Type B pancreatic cell (in vitro differentiated cells): ENCODE data around the gene TAAR6. TPM values are rescaled to one million over a fixed set of nuclear protein-coding genes. Genes with fewer than 3 reads are reported as not detected.
"Not testable (repeated sequence)": the region's sequence is repeated elsewhere in the genome, so short reads cannot be mapped to it uniquely, and the experiment has no call there.

Source experiments
- DNase-seq: peaks from one replicate; pipeline ENCODE4 v3.0.0; 2021; ENCODE audit warnings: mixed read lengths; ENCODE audit not compliant: unreplicated experiment; ENCODE audit errors: extremely low spot score
- H3K27ac Mint-ChIP-seq: 2 replicates; pipeline ENCODE4 v1.8.0; 2021; ENCODE audit warnings: mild to moderate bottlenecking, mixed read lengths
- H3K27me3 Mint-ChIP-seq: 2 replicates; pipeline ENCODE4 v1.8.0; 2021; ENCODE audit warnings: mixed read lengths
- H3K36me3 Mint-ChIP-seq: 2 replicates; pipeline ENCODE4 v1.8.0; 2021; ENCODE audit warnings: mixed read lengths
- H3K4me1 Mint-ChIP-seq: one replicate; pipeline ENCODE4 v1.8.0; 2021; ENCODE audit warnings: mixed read lengths; ENCODE audit not compliant: unreplicated experiment
- H3K4me3 Mint-ChIP-seq: 2 replicates; pipeline ENCODE4 v1.8.0; 2021; ENCODE audit warnings: mild to moderate bottlenecking, mixed read lengths
- H3K9me3 Mint-ChIP-seq: 2 replicates; pipeline ENCODE4 v1.8.0; 2021; ENCODE audit warnings: mixed read lengths
- CTCF ChIP-seq: fragments of 200-600 bp; sonication (generic); conservative IDR thresholded peaks from 2 replicates; pipeline ENCODE4 v1.5.0; 2021; ENCODE audit warnings: antibody characterized with exemption, mild to moderate bottlenecking
- total RNA-seq: library from RNA; stranded (reverse); gene quantifications from 2 replicates; pipeline ENCODE4 v1.2.1, GENCODE V29; 2021; ENCODE audit warnings: low replicate concordance

TAAR6 gene
- total RNA-seq, 1 donor from 2014 or later: not detected

GRCh38 chr6:132527791-132528190 is 42.3 kb upstream of the TAAR6 start:
- H3K4me3 Mint-ChIP-seq: no peak overlapping the region
- DNase-seq: no peak
- no peaks in the 10 kb centered on the region for H3K9me3 Mint-ChIP-seq
- peaks cover 6% of the 10 kb centered on the region for H3K27me3 Mint-ChIP-seq
- H3K36me3 Mint-ChIP-seq: no peaks in the 10 kb centered on the region
- TF ChIP-seq CTCF: no peak
- H3K27ac Mint-ChIP-seq: no peak overlapping the region
- no peaks in the 10 kb centered on the region for H3K4me1 Mint-ChIP-seq

- H3K4me1 Mint-ChIP-seq: no peaks in the 10 kb centered on the region
- DNase-seq: no peak
- no peaks in the 10 kb centered on the region for H3K36me3 Mint-ChIP-seq
- H3K27ac Mint-ChIP-seq: peak overlapping the region; percentile 62
- peaks cover 6% of the 10 kb centered on the region for H3K27me3 Mint-ChIP-seq
- no peaks in the 10 kb centered on the region for H3K9me3 Mint-ChIP-seq
- peak; percentile 94 for TF ChIP-seq CTCF
- peak overlapping the region; percentile 83 for H3K4me3 Mint-ChIP-seq
Observed at GRCh38 chr6:132530293-132530974, 39.7 kb upstream of the TAAR6 start.

- not testable (repeated sequence) for H3K36me3 Mint-ChIP-seq, H3K4me1 Mint-ChIP-seq, H3K4me3 Mint-ChIP-seq, H3K27me3 Mint-ChIP-seq, DNase-seq, H3K27ac Mint-ChIP-seq, H3K9me3 Mint-ChIP-seq
Observed at GRCh38 chr6:132534546-132534945, 35.6 kb upstream of the TAAR6 start.

- Mint-ChIP-seq H3K9me3 (no peaks in the 10 kb centered on the region), H3K27ac (no peak overlapping the region), H3K36me3 (no peaks in the 10 kb centered on the region), H3K27me3 (peaks cover 9% of the 10 kb centered on the region), H3K4me3 (no peak overlapping the region), H3K4me1 (no peaks in the 10 kb centered on the region)
- no peak for DNase-seq
- TF ChIP-seq CTCF: no peak
Observed at GRCh38 chr6:132537145-132537544, 33.0 kb upstream of the TAAR6 start.

- H3K36me3 Mint-ChIP-seq: no peaks in the 10 kb centered on the region
- H3K27me3 Mint-ChIP-seq: peaks cover 9% of the 10 kb centered on the region
- no peak within 1 kb of the TSS for H3K27ac Mint-ChIP-seq
- no peaks in the 10 kb centered on the region for H3K9me3 Mint-ChIP-seq
- no peak within 1 kb of the TSS for H3K4me3 Mint-ChIP-seq
- no peak for DNase-seq
- no peak for TF ChIP-seq CTCF
- no peaks in the 10 kb centered on the region for H3K4me1 Mint-ChIP-seq
Observed at GRCh38 chr6:132537977-132538376, 32.1 kb upstream of the TAAR6 start, which contains the start of gene TAAR9. TAAR9 (plus strand) TSS chr6:132538277; CDS start chr6:132538290, 13 bp downstream.

GRCh38 chr6:132544826-132545225 is 25.3 kb upstream of the TAAR6 start:
- no peaks in the 10 kb centered on the region for H3K36me3 Mint-ChIP-seq
- no peak for TF ChIP-seq CTCF
- H3K27me3 Mint-ChIP-seq: peaks cover 3% of the 10 kb centered on the region
- H3K4me3 Mint-ChIP-seq: no peak overlapping the region
- no peak for DNase-seq
- no peaks in the 10 kb centered on the region for H3K4me1 Mint-ChIP-seq
- no peak overlapping the region for H3K27ac Mint-ChIP-seq
- no peaks in the 10 kb centered on the region for H3K9me3 Mint-ChIP-seq
